Measurements from ENCODE around the gene FHIT.

DNA sequence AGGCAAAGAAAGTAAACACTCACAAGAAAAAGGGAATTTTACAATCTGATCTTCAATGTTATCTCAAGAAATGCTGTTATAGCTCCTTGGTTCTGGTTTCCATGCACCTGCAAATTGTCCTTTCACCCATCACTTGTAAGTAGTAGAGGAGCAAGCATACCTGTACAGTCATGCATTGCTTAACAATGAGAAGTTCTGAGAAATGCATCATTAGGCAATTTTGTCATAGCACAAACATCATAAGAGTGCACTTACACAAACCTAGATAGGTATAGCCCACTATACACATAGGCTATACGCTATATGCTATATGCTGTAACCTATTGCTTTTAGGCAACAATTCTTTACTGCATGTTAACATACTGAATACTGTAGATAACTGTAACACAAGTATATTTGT is 672.3 kb downstream of the FHIT start:
- TF ChIP-seq, protein P1, sequence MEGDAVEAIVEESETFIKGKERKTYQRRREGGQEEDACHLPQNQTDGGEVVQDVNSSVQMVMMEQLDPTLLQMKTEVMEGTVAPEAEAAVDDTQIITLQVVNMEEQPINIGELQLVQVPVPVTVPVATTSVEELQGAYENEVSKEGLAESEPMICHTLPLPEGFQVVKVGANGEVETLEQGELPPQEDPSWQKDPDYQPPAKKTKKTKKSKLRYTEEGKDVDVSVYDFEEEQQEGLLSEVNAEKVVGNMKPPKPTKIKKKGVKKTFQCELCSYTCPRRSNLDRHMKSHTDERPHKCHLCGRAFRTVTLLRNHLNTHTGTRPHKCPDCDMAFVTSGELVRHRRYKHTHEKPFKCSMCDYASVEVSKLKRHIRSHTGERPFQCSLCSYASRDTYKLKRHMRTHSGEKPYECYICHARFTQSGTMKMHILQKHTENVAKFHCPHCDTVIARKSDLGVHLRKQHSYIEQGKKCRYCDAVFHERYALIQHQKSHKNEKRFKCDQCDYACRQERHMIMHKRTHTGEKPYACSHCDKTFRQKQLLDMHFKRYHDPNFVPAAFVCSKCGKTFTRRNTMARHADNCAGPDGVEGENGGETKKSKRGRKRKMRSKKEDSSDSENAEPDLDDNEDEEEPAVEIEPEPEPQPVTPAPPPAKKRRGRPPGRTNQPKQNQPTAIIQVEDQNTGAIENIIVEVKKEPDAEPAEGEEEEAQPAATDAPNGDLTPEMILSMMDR (IDR thresholded peaks at IDR 0.05) = no peak
- no peak for TF ChIP-seq POLR2AphosphoS5 (IDR thresholded peaks at IDR 0.05)
- no peak for TF ChIP-seq POLR2A (IDR thresholded peaks at IDR 0.05; ENCODE audit: low read depth)

Measured in esophagus muscularis mucosa (tissue), 3 donors.